A549 treated with Mapracorat at 1 μM for 4 hours (cell line): Measurements from ENCODE around the gene OBP2A. TPM values are rescaled to one million over a fixed set of nuclear protein-coding genes. Genes with fewer than 3 reads are reported as not detected.

ENCODE experiments used
- total RNA-seq: library from RNA; stranded (reverse); fragments of 200-300 nt; extraction: Qiagen RNA extraction; gene quantifications from 5 replicates; pipeline ENCODE4 v1.2.3, GENCODE V29; 2022

OBP2A gene, protein sequence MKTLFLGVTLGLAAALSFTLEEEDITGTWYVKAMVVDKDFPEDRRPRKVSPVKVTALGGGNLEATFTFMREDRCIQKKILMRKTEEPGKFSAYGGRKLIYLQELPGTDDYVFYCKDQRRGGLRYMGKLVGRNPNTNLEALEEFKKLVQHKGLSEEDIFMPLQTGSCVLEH
- not detected in 5 replicates for total RNA-seq

DNA sequence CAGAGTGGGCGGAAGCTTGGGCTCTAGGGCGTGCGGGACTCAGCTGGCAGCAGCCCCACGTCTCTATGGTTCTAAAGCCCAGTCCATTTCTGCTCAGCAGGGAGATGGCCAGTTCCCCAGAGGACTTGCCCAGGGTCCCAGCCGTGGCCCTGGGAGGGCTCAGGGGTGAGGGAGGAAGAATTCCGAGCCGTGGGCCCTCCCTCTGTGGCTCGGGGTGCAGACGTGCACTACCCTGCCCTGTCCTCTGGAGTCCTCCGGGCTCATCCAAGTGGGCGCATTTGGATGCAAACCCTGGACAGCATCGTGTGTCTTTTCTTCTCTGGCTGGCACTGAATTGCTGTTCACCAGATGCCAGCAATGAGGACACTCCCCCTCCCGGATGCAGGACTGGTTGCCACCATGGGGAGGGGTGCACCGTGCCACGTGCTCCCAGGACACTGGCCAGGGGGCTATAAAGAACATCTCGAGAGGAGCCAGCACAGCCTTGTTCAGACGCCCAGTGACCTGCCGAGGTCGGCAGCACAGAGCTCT lies at the start of gene OBP2A:
TSS of gene OBP2A (plus strand) at position 481 of the 531 bp plus-strand sequence. CDS start 55 bp downstream, outside the sequence.

GRCh38 chr9:135500525-135501260 lies 45.2 kb upstream of the OBP2A start, which contains the start of gene MRPS2:
MRPS2 (plus strand) TSS chr9:135500682; CDS start chr9:135500711, 29 bp downstream.

GRCh38 chr9:135520916-135521607 lies 24.9 kb upstream of the OBP2A start, which contains the start of gene LCN1:
LCN1 (plus strand) TSS chr9:135521440; CDS start chr9:135521498, 58 bp downstream.

DNA sequence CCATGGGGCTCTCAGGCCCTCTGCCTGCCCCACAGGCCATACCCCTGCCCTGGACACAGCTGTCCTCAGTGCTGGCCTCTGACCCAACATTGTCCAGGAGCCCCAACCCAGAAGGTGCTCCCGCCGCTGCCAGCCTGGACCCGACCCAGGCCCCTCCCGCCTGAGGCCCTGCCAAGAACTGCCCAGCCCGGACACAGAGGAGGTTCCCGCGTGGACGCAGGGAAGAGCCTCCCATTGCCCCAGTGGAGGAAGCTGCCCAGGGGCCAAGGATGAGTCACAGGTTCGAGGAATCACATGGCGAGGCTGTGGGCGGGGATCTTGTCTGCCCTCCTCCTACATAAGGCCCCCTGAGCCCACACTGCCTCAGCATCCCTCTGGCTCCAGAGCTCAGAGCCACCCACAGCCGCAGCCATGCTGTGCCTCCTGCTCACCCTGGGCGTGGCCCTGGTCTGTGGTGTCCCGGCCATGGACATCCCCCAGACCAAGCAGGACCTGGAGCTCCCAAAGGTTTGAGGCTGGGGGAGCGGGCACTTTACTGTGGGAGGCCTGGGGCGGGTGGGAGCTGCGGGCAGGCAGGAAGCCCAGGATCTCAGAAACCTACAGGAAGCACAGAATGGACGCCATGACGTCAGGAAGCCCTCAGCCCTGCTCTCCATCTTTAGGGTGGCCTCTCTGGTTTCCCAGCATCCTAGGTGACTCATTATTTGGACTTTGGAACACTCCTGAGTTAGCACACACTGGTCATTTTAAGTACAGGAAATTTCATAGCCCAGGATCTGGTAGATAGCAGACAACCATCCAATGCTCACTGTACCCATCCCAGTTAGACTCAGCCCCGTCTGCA lies 15.7 kb downstream of the OBP2A start, which contains the start of gene PAEP:
TSS of gene PAEP (plus strand) at position 366 of the 844 bp plus-strand sequence.

Other genes with a start within 250 kb of the OBP2A start
- 13.0 to 20.2 TPM (median 18.7 TPM) in 5 replicates for gene PPP1R26, start 66.3 kb upstream of the OBP2A start, total RNA-seq
- gene MRPS2, start 45.4 kb upstream of the OBP2A start, total RNA-seq: 110 to 136 TPM (median 129 TPM) in 5 replicates
- gene LCN1, start 24.7 kb upstream of the OBP2A start, total RNA-seq: not detected in 5 replicates
- 0.25 to 0.45 TPM (median 0.34 TPM) in 4 of 5 replicates, not detected in the other for gene PAEP, start 15.6 kb downstream of the OBP2A start, total RNA-seq
- not detected in 5 replicates for gene GLT6D1, start 93.4 kb downstream of the OBP2A start, total RNA-seq
- gene LCN9, start 117.2 kb downstream of the OBP2A start, total RNA-seq: not detected in 5 replicates
- gene SOHLH1, start 153.4 kb downstream of the OBP2A start, total RNA-seq: not detected in 5 replicates
- gene KCNT1, start 156.1 kb downstream of the OBP2A start, total RNA-seq: 0.03 to 0.05 TPM in 2 of 5 replicates, not detected in the others